Thymus (tissue), 11 donors: ENCODE results near the gene PLCH2. TPM values are rescaled to one million over a fixed set of nuclear protein-coding genes. Genes with fewer than 3 reads are reported as not detected.
"Not testable (repeated sequence)": the region's sequence is repeated elsewhere in the genome, so short reads cannot be mapped to it uniquely, and the experiment has no call there.

Experiments
- DNase-seq, 9 donors: peaks; one replicate each; pipeline ENCODE4 v3.0.0-alpha.2; 2013; ENCODE audit warnings: low spot score in 9 of 9, low read depth in 6 of 9, missing footprints in 1 of 9
- H3K27ac ChIP-seq, 2 donors: one replicate each; pipeline ENCODE4 v1.5.1; 2013; ENCODE audit warnings: control low read depth in 1 of 2, low read depth in 1 of 2, low read length in 1 of 2, mild to moderate bottlenecking in 1 of 2, moderate library complexity in 1 of 2
- H3K27me3 ChIP-seq, 2 donors: one replicate each; pipeline ENCODE4 v1.5.1; 2013; ENCODE audit warnings: low read length in 1 of 2; ENCODE audit not compliant: control insufficient read depth in 2 of 2, insufficient read depth in 1 of 2
- H3K36me3 ChIP-seq, 2 donors: one replicate each; pipeline ENCODE4 v1.5.1; 2013; ENCODE audit warnings: low read length in 1 of 2, mild to moderate bottlenecking in 1 of 2, moderate library complexity in 1 of 2; ENCODE audit not compliant: control insufficient read depth in 2 of 2, insufficient read depth in 2 of 2
- H3K4me1 ChIP-seq, 2 donors: one replicate each; pipeline ENCODE4 v1.5.1; 2013; ENCODE audit warnings: low read length in 2 of 2; ENCODE audit not compliant: control insufficient read depth in 2 of 2, insufficient read depth in 2 of 2
- H3K4me3 ChIP-seq, 2 donors: one replicate each; pipeline ENCODE4 v1.5.1; 2013; ENCODE audit warnings: low read length in 2 of 2, control low read depth in 1 of 2, mild to moderate bottlenecking in 1 of 2
- H3K9me3 ChIP-seq, 2 donors: one replicate each; pipeline ENCODE4 v1.5.1; 2013; ENCODE audit warnings: low read length in 1 of 2, mild to moderate bottlenecking in 1 of 2; ENCODE audit not compliant: control insufficient read depth in 2 of 2, insufficient read depth in 1 of 2
- WGBS: extraction: QIAGEN DNeasy Blood & Tissue Kit; methylation state at CpG from one replicate; pipeline ENCODE4 v1.1.7; 2013; 5-methylcytosine and 5-hydroxymethylcytosine counted together
- polyA plus RNA-seq: library from polyadenylated mRNA; stranded (reverse); fragments of 200-250 nt; gene quantifications from one replicate; pipeline ENCODE4 v1.2.3, GENCODE V29; 2013
- total RNA-seq: library from RNA; stranded (reverse); fragments of 120-200 nt; gene quantifications from one replicate; pipeline ENCODE4 v1.2.4, GENCODE V29; 2013
- donor health status: healthy.

PLCH2 gene
- total and polyA plus RNA-seq, 2 donors, result 0.90 to 34.4 TPM

GRCh38 chr1:2455757-2456156 is 20.3 kb upstream of the PLCH2 start:
- WGBS, result 89% methylated on average over 21 of the region's 21 CpGs
- peaks cover 0 to 10% of the 10 kb centered on the region in 2 donors for H3K27me3 ChIP-seq

GRCh38 chr1:2457444-2457843 is 18.6 kb upstream of the PLCH2 start:
- Histone ChIP-seq H3K4me1 (no peaks in the 10 kb centered on the region), H3K36me3 (no peaks in the 10 kb centered on the region), H3K27me3 (peaks cover 0 to 7% of the 10 kb centered on the region in 2 donors), H3K4me3 (no peak overlapping the region), H3K9me3 (no peaks in the 10 kb centered on the region), H3K27ac (no peak overlapping the region)
- WGBS, result 91% methylated on average over 17 of the region's 17 CpGs
- no peak for DNase-seq

More at GRCh38 chr1:2455757-2456156, 20.3 kb upstream of the PLCH2 start:
- H3K36me3 ChIP-seq, result no peaks in the 10 kb centered on the region
- no peak overlapping the region for H3K4me3 ChIP-seq
- H3K27ac ChIP-seq, result no peak overlapping the region
- H3K4me1 ChIP-seq, result no peaks in the 10 kb centered on the region
- no peaks in the 10 kb centered on the region for H3K9me3 ChIP-seq
- no peak for DNase-seq

GRCh38 chr1:2458687-2459086 is 17.4 kb upstream of the PLCH2 start:
- peaks cover 0 to 13% of the 10 kb centered on the region in 2 donors for H3K27me3 ChIP-seq
- H3K4me1 ChIP-seq, result no peaks in the 10 kb centered on the region
- H3K4me3 ChIP-seq, result no peak overlapping the region
- H3K9me3 ChIP-seq, result no peaks in the 10 kb centered on the region
- H3K27ac ChIP-seq, result no peak overlapping the region
- 93% methylated on average over 18 of the region's 18 CpGs for WGBS
- H3K36me3 ChIP-seq, result no peaks in the 10 kb centered on the region
- no peak for DNase-seq

GRCh38 chr1:2459102-2459753 is 16.9 kb upstream of the PLCH2 start:
- DNase-seq, H3K27ac ChIP-seq, H3K36me3 ChIP-seq, H3K4me3 ChIP-seq, H3K4me1 ChIP-seq, H3K9me3 ChIP-seq: not testable (repeated sequence)
- 90% methylated on average over 14 of the region's 16 CpGs for WGBS
- H3K27me3 ChIP-seq, result peaks cover 0 to 17% of the 10 kb centered on the region in 2 donors

- peaks cover 0 to 17% of the 10 kb centered on the region in 2 donors for H3K27me3 ChIP-seq
- no peak for DNase-seq
Measured at GRCh38 chr1:2459757-2460156, 16.3 kb upstream of the PLCH2 start.

GRCh38 chr1:2460203-2460602 is 15.9 kb upstream of the PLCH2 start:
- Histone ChIP-seq H3K9me3 (no peaks in the 10 kb centered on the region), H3K4me3 (no peak overlapping the region), H3K4me1 (no peaks in the 10 kb centered on the region), H3K27ac (no peak overlapping the region), H3K27me3 (peaks cover 0 to 19% of the 10 kb centered on the region in 2 donors), H3K36me3 (no peaks in the 10 kb centered on the region)
- 68% methylated on average over 8 of the region's 8 CpGs for WGBS
- DNase-seq, result no peak

More at GRCh38 chr1:2459757-2460156, 16.3 kb upstream of the PLCH2 start:
- Histone ChIP-seq H3K9me3 (no peaks in the 10 kb centered on the region), H3K4me3 (no peak overlapping the region), H3K36me3 (no peaks in the 10 kb centered on the region), H3K27ac (no peak overlapping the region), H3K4me1 (no peaks in the 10 kb centered on the region)
- WGBS, result 88% methylated on average over 23 of the region's 23 CpGs

- H3K4me1 ChIP-seq, result no peaks in the 10 kb centered on the region
- H3K4me3 ChIP-seq, result no peak overlapping the region
- H3K36me3 ChIP-seq, result no peaks in the 10 kb centered on the region
- no peak overlapping the region for H3K27ac ChIP-seq
- no peaks in the 10 kb centered on the region for H3K9me3 ChIP-seq
- peaks cover 0 to 22% of the 10 kb centered on the region in 2 donors for H3K27me3 ChIP-seq
- 91% methylated on average over 18 of the region's 18 CpGs for WGBS
- no peak for DNase-seq
Measured at GRCh38 chr1:2460996-2461751, 14.9 kb upstream of the PLCH2 start.

- H3K4me1 ChIP-seq, result no peaks in the 10 kb centered on the region
- H3K9me3 ChIP-seq, result no peaks in the 10 kb centered on the region
- peaks cover 0 to 37% of the 10 kb centered on the region in 2 donors for H3K27me3 ChIP-seq
- no peak overlapping the region for H3K27ac ChIP-seq
- no peak for DNase-seq
- no peak overlapping the region for H3K4me3 ChIP-seq
- H3K36me3 ChIP-seq, result no peaks in the 10 kb centered on the region
- 81% methylated on average over 15 of the region's 15 CpGs for WGBS
Measured at GRCh38 chr1:2462819-2463218, 13.3 kb upstream of the PLCH2 start.

GRCh38 chr1:2463396-2463795 is 12.7 kb upstream of the PLCH2 start:
- peaks cover 0 to 43% of the 10 kb centered on the region in 2 donors for H3K27me3 ChIP-seq
- H3K4me3 ChIP-seq, result no peak overlapping the region
- no peak overlapping the region for H3K27ac ChIP-seq
- no peaks in the 10 kb centered on the region for H3K4me1 ChIP-seq
- WGBS, result 68% methylated on average over 17 of the region's 17 CpGs
- no peaks in the 10 kb centered on the region for H3K9me3 ChIP-seq
- H3K36me3 ChIP-seq, result no peaks in the 10 kb centered on the region
- no peak for DNase-seq
